HL-60/S4 (cell line): Measurements from ENCODE around the gene NTN3.

Experiments
- in situ Hi-C: fragments of 300-500 bp; cut with MboI; formaldehyde crosslinking; loops from 2 replicates; pipeline ENCODE4 v1.14.3; 2022; ENCODE audit warnings: low sequenced_read_pairs

Gene NTN3

GRCh38 chr16:2465653-2466415 lies 5.3 kb upstream of the NTN3 start:
- in situ Hi-C loops: no loop called here

- in situ Hi-C loops: no loop called here
Observed at GRCh38 chr16:2466667-2467527, 4.2 kb upstream of the NTN3 start.

GRCh38 chr16:2467528-2468232 lies 3.4 kb upstream of the NTN3 start:
- in situ Hi-C loops: no loop called here

GRCh38 chr16:2468233-2468724 lies 2.8 kb upstream of the NTN3 start:
- in situ Hi-C loops: no loop called here

GRCh38 chr16:2468725-2469398 lies 2.2 kb upstream of the NTN3 start:
- in situ Hi-C loops: no loop called here

GRCh38 chr16:2469399-2470233 lies 1.5 kb upstream of the NTN3 start:
- in situ Hi-C loops: no loop called here

- in situ Hi-C loops: no loop called here
Observed at GRCh38 chr16:2470234-2470601, 879 bp upstream of the NTN3 start.

- in situ Hi-C loops: no loop called here
Observed at GRCh38 chr16:2470603-2471015, 488 bp upstream of the NTN3 start.

- in situ Hi-C loops: no loop called here
Observed at GRCh38 chr16:2471653-2472487, 773 bp downstream of the NTN3 start.

- in situ Hi-C loops: no loop called here
Observed at GRCh38 chr16:2472488-2472864, 1.4 kb downstream of the NTN3 start.

GRCh38 chr16:2472885-2473445 lies 1.9 kb downstream of the NTN3 start:
- in situ Hi-C loops: no loop called here

GRCh38 chr16:2473446-2473926 lies 2.4 kb downstream of the NTN3 start:
- in situ Hi-C loops: no loop called here

GRCh38 chr16:2473999-2474876 lies 3.1 kb downstream of the NTN3 start:
- in situ Hi-C loops: no loop called here

GRCh38 chr16:2474877-2475412 lies 3.8 kb downstream of the NTN3 start, which contains the start of gene TBC1D24:
TSS of gene TBC1D24 (plus strand) at chr16:2475127. CDS start at chr16:2496149, 21,022 bp downstream.
- in situ Hi-C loops: loop anchor here (25.0 kb wide), 1 partner anchor 463 kb away; the partner anchor contains the start of genes NPW and ZNF598

GRCh38 chr16:2475413-2476344 lies 4.6 kb downstream of the NTN3 start:
- in situ Hi-C loops: loop anchor here (25.0 kb wide), 1 partner anchor 463 kb away; the partner anchor contains the start of genes NPW and ZNF598

- in situ Hi-C loops: loop anchor here (25.0 kb wide), 1 partner anchor 464 kb away; the partner anchor contains the start of genes NPW and ZNF598
Observed at GRCh38 chr16:2476345-2476720, 5.2 kb downstream of the NTN3 start.
